DOHH2 (cell line): ENCODE data around the gene DRAXIN.

ENCODE experiments used
- CTCF ChIP-seq: fragments of 200-600 bp; sonication (generic); IDR thresholded peaks from one replicate; pipeline ENCODE4 v1.5.1; 2014; ENCODE audit warnings: antibody characterized with exemption, mild to moderate bottlenecking, low read depth, low read length; ENCODE audit not compliant: poor library complexity, severe bottlenecking
- EZH2phosphoT487 ChIP-seq: fragments of 200-600 bp; sonication (generic); IDR thresholded peaks from 2 replicates; pipeline ENCODE4 v1.6.1; 2017; ENCODE audit warnings: borderline replicate concordance, mild to moderate bottlenecking, antibody characterized with exemption, low read length, moderate library complexity, mixed read lengths

GRCh38 chr1:11746092-11746491 lies 54.6 kb downstream of the DRAXIN start:
- no peak for TF ChIP-seq CTCF
- no peak for TF ChIP-seq EZH2phosphoT487
